Kidney (tissue), 14 donors: ENCODE data around the gene TGM6. TPM values are rescaled to one million over a fixed set of nuclear protein-coding genes. Genes with fewer than 3 reads are reported as not detected.

Experiments used
- DNase-seq, 5 donors: peaks; one replicate each; pipeline ENCODE4 v3.0.0-alpha.2; 2013 to 2020
- FAIRE-seq: peaks from 2 replicates; lab custom pipeline; 2012; peaks lifted over from hg19 to GRCh38; lab: Jason Lieb, UNC
- H3K27ac ChIP-seq, 2 donors: one replicate each; pipeline ENCODE4 v1.7.0; 2013; ENCODE audit warnings: low read depth in 2 of 2, low read length in 2 of 2, inconsistent platforms in 1 of 2
- H3K27me3 ChIP-seq: one replicate; pipeline ENCODE4 v1.7.1; 2013; ENCODE audit warnings: low read length, inconsistent platforms; ENCODE audit not compliant: control insufficient read depth, insufficient read depth
- H3K36me3 ChIP-seq, 3 donors: one replicate each; pipeline versions ENCODE4 v1.7.0 to v1.7.1; 2013; ENCODE audit warnings: low read length in 3 of 3, control low read depth in 1 of 3, inconsistent platforms in 1 of 3; ENCODE audit not compliant: insufficient read depth in 3 of 3, control insufficient read depth in 2 of 3
- H3K4me1 ChIP-seq, 3 donors: one replicate each; pipeline versions ENCODE4 v1.7.0 to v1.7.1; 2013; ENCODE audit warnings: low read length in 3 of 3, inconsistent platforms in 1 of 3, low read depth in 1 of 3; ENCODE audit not compliant: control insufficient read depth in 2 of 3, insufficient read depth in 2 of 3
- H3K4me3 ChIP-seq, 3 donors: one replicate each; pipeline versions ENCODE4 v1.7.0 to v1.8.1; 2013; ENCODE audit warnings: low read length in 3 of 3, control low read depth in 1 of 3, inconsistent platforms in 1 of 3
- H3K9ac ChIP-seq, 3 donors: one replicate each; pipeline versions ENCODE4 v1.7.0 to v1.7.1; 2013; ENCODE audit warnings: low read length in 3 of 3, control low read depth in 1 of 3, inconsistent platforms in 1 of 3
- H3K9me3 ChIP-seq, 3 donors: one replicate each; pipeline versions ENCODE4 v1.7.0 to v1.7.1; 2013; ENCODE audit warnings: low read length in 3 of 3, control low read depth in 1 of 3, inconsistent platforms in 1 of 3; ENCODE audit not compliant: control insufficient read depth in 2 of 3, insufficient read depth in 1 of 3
- CTCF ChIP-seq: IDR thresholded peaks from 3 replicates; pipeline ENCODE4 v1.5.1; 2012; ENCODE audit warnings: mild to moderate bottlenecking, moderate library complexity, borderline replicate concordance; ENCODE audit not compliant: insufficient read depth; ENCODE audit errors: extremely low read depth
- intact Hi-C: fragments of 100-400 bp; cut with DNase I; formaldehyde crosslinking; loops from one replicate; pipeline ENCODE4 v1.11.1; 2022
- polyA plus RNA-seq: library from polyadenylated mRNA; stranded (reverse); fragments of 350-450 nt; fragmentation: Illumina TruSeq; extraction: RNeasy Lipid Tissue Mini Kit (QIAGEN cat#74804); gene quantifications from one replicate; pipeline ENCODE4 v1.2.3, GENCODE V29; 2014; ENCODE audit warnings: low read depth, low replicate concordance; ENCODE audit not compliant: insufficient read depth
- total RNA-seq: library from RNA; stranded (reverse); fragmentation: NEBNext Ultra II Directional; extraction: Animal tissue kit (Norgen Biotek cat#: 25700); gene quantifications from one replicate; pipeline ENCODE4 v1.2.1, GENCODE V29; 2021
- donor health status: control.
- donor health status: control.
- donor health status: control.
- donor health status: control.
- donor health status: control.
- donor health status: DM: yes; HTN: yes; CAD: no.
- donor health status: Normal renal cell carcinoma (clear cell type).

TGM6 gene
- total and polyA plus RNA-seq, 2 donors from 2014 or later: not detected

GRCh38 chr20:2462484-2462883 lies 81.8 kb downstream of the TGM6 start:
- H3K9me3 ChIP-seq: no peaks in the 10 kb centered on the region
- no peak overlapping the region for H3K9ac ChIP-seq
- H3K27me3 ChIP-seq: no peaks in the 10 kb centered on the region
- intact Hi-C loops: no loop called here
- H3K4me1 ChIP-seq: no peaks in the 10 kb centered on the region
- peaks cover 22 to 61% (median 44%) of the 10 kb centered on the region in 3 donors for H3K36me3 ChIP-seq
- no peak overlapping the region for H3K27ac ChIP-seq
- no peak for TF ChIP-seq CTCF
- DNase-seq (no peak), FAIRE-seq (no peak)
- H3K4me3 ChIP-seq: no peak overlapping the region

- H3K27ac ChIP-seq: no peak overlapping the region
- intact Hi-C loops: no loop called here
- H3K27me3 ChIP-seq: no peaks in the 10 kb centered on the region
- no peak for DNase-seq
- H3K9ac ChIP-seq: no peak overlapping the region
- peaks cover 22 to 61% (median 46%) of the 10 kb centered on the region in 3 donors for H3K36me3 ChIP-seq
- TF ChIP-seq CTCF: no peak
- H3K4me1 ChIP-seq: peaks cover 0 to under 1% (median 0%) of the 10 kb centered on the region in 3 donors
- no peaks in the 10 kb centered on the region for H3K9me3 ChIP-seq
- H3K4me3 ChIP-seq: no peak overlapping the region
- no peak for FAIRE-seq
Observed at GRCh38 chr20:2463616-2464365, 83.1 kb downstream of the TGM6 start.

GRCh38 chr20:2465100-2465499 lies 84.4 kb downstream of the TGM6 start:
- no peak overlapping the region for H3K4me3 ChIP-seq
- H3K4me1 ChIP-seq: peaks cover 0 to 7% (median 2%) of the 10 kb centered on the region in 3 donors
- H3K27me3 ChIP-seq: no peaks in the 10 kb centered on the region
- TF ChIP-seq CTCF: no peak
- no peak for FAIRE-seq
- no peak overlapping the region for H3K9ac ChIP-seq
- DNase-seq: no peak
- peaks cover 19 to 57% (median 46%) of the 10 kb centered on the region in 3 donors for H3K36me3 ChIP-seq
- H3K9me3 ChIP-seq: no peaks in the 10 kb centered on the region
- intact Hi-C loops: no loop called here
- H3K27ac ChIP-seq: no peak overlapping the region

- FAIRE-seq: no peak
- no peak for TF ChIP-seq CTCF
- peaks cover 14 to 36% (median 35%) of the 10 kb centered on the region in 3 donors for H3K36me3 ChIP-seq
- H3K4me1 ChIP-seq: peaks cover 0 to 7% (median 2%) of the 10 kb centered on the region in 3 donors
- no peak overlapping the region for H3K9ac ChIP-seq
- H3K4me3 ChIP-seq: no peak overlapping the region
- no peak for DNase-seq
- H3K9me3 ChIP-seq: no peaks in the 10 kb centered on the region
- H3K27me3 ChIP-seq: no peaks in the 10 kb centered on the region
- intact Hi-C loops: no loop called here
- H3K27ac ChIP-seq: no peak overlapping the region
Observed at GRCh38 chr20:2467412-2467811, 86.7 kb downstream of the TGM6 start.
